ENCODE measurements around the gene METTL8.

Gene METTL8

DNA sequence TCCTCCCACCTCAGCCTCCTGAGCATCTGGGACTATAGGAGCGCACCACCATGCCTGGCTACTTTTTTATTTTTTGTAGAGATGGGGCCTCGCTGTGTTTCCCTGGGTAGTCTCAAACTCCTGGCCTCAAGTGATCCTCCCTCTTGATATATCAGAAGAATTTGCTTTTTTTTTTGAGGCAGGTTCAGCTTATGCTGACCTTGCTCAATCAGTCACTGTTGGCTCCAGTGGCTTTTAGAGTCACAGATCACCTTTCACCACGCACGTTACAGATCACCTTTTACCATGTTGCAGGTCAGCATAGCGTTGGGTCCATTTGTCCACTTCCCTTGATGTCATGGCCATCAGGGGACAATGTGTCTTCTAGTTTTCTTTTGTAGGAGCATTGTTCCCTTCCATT lies 36.3 kb upstream of the METTL8 start:
- DNase-seq (ENCODE audit: low read depth in 1 of 2, low spot score in 1 of 2): no peak
- Histone ChIP-seq H3K27ac (replicated peaks) (no peak overlapping the region), H3K27me3 (ENCODE audit: insufficient read depth, poor library complexity, severe bottlenecking) (no peaks in the 10 kb centered on the region), H3K4me3 (replicated peaks; ENCODE audit: insufficient read depth, low read length) (no peak overlapping the region)
- TF ChIP-seq, protein P1, sequence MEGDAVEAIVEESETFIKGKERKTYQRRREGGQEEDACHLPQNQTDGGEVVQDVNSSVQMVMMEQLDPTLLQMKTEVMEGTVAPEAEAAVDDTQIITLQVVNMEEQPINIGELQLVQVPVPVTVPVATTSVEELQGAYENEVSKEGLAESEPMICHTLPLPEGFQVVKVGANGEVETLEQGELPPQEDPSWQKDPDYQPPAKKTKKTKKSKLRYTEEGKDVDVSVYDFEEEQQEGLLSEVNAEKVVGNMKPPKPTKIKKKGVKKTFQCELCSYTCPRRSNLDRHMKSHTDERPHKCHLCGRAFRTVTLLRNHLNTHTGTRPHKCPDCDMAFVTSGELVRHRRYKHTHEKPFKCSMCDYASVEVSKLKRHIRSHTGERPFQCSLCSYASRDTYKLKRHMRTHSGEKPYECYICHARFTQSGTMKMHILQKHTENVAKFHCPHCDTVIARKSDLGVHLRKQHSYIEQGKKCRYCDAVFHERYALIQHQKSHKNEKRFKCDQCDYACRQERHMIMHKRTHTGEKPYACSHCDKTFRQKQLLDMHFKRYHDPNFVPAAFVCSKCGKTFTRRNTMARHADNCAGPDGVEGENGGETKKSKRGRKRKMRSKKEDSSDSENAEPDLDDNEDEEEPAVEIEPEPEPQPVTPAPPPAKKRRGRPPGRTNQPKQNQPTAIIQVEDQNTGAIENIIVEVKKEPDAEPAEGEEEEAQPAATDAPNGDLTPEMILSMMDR (IDR thresholded peaks at IDR 0.05; ENCODE audit: insufficient read depth, low read length): no peak
- TF ChIP-seq SPI1 (IDR thresholded peaks at IDR 0.05; ENCODE audit: borderline replicate concordance, low read depth): no peak
- TF ChIP-seq, protein P2, sequence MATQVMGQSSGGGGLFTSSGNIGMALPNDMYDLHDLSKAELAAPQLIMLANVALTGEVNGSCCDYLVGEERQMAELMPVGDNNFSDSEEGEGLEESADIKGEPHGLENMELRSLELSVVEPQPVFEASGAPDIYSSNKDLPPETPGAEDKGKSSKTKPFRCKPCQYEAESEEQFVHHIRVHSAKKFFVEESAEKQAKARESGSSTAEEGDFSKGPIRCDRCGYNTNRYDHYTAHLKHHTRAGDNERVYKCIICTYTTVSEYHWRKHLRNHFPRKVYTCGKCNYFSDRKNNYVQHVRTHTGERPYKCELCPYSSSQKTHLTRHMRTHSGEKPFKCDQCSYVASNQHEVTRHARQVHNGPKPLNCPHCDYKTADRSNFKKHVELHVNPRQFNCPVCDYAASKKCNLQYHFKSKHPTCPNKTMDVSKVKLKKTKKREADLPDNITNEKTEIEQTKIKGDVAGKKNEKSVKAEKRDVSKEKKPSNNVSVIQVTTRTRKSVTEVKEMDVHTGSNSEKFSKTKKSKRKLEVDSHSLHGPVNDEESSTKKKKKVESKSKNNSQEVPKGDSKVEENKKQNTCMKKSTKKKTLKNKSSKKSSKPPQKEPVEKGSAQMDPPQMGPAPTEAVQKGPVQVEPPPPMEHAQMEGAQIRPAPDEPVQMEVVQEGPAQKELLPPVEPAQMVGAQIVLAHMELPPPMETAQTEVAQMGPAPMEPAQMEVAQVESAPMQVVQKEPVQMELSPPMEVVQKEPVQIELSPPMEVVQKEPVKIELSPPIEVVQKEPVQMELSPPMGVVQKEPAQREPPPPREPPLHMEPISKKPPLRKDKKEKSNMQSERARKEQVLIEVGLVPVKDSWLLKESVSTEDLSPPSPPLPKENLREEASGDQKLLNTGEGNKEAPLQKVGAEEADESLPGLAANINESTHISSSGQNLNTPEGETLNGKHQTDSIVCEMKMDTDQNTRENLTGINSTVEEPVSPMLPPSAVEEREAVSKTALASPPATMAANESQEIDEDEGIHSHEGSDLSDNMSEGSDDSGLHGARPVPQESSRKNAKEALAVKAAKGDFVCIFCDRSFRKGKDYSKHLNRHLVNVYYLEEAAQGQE (IDR thresholded peaks at IDR 0.05; ENCODE audit: insufficient replicate concordance, low read depth): no peak
- TF ChIP-seq POLR2AphosphoS5 (IDR thresholded peaks at IDR 0.05; ENCODE audit: low read depth): no peak
- TF ChIP-seq GABPA (IDR thresholded peaks at IDR 0.05; ENCODE audit: low read depth): no peak

DNA sequence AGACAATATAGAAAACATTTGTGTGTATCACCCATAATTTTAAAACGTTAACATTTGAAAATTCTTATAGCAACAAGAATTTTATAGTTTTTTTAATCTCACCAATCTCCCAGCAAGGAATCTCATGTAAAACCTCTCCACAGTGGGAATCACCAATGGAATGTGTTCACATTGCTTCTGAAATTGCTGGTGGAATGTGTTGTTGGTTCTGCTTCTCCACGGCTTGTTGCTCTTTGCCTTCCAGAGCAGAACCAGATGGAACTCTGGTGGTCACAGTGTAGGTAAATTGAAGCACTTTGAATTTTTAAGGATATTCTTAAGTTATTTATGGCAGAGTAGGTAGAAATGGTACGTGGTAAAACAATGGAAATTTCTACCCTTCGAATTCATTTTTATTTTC lies 35.4 kb upstream of the METTL8 start:
- no peaks in the 10 kb centered on the region for H3K27me3 ChIP-seq (ENCODE audit: insufficient read depth, poor library complexity, severe bottlenecking)
- TF ChIP-seq POLR2AphosphoS5 (IDR thresholded peaks at IDR 0.05; ENCODE audit: low read depth): no peak
- TF ChIP-seq, protein P2 (IDR thresholded peaks at IDR 0.05; ENCODE audit: insufficient replicate concordance, low read depth): no peak
- TF ChIP-seq GABPA (IDR thresholded peaks at IDR 0.05; ENCODE audit: low read depth): no peak
- TF ChIP-seq, protein P1 (IDR thresholded peaks at IDR 0.05; ENCODE audit: insufficient read depth, low read length): no peak
- TF ChIP-seq SPI1 (IDR thresholded peaks at IDR 0.05; ENCODE audit: borderline replicate concordance, low read depth): no peak
- no peak for DNase-seq (ENCODE audit: low read depth in 1 of 2, low spot score in 1 of 2)
- H3K27ac ChIP-seq (replicated peaks): no peak overlapping the region
- H3K4me3 ChIP-seq (replicated peaks; ENCODE audit: insufficient read depth, low read length): no peak overlapping the region

DNA sequence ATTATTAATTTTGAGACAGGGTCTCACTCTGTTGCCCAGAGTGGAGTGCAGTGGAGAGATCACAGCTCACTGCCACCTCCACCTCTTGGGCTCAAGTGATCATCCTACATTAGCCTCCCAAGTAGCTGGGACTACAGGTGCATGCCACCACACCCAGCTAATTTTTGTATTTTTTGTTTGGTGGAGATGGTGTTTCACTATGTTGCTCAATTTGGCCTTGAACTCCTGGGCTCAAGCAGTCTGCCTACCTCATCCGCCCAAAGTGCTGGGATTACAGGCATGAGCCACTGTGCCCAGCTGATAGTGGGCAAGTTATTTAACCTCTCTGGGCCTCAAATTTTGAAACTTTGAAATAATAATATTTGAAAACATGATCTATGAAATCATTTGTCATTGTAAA lies 26.7 kb upstream of the METTL8 start:
- H3K4me3 ChIP-seq (replicated peaks; ENCODE audit: insufficient read depth, low read length): no peak overlapping the region
- TF ChIP-seq SPI1 (IDR thresholded peaks at IDR 0.05; ENCODE audit: borderline replicate concordance, low read depth) (no peak), GABPA (IDR thresholded peaks at IDR 0.05; ENCODE audit: low read depth) (no peak), POLR2AphosphoS5 (IDR thresholded peaks at IDR 0.05; ENCODE audit: low read depth) (no peak)
- TF ChIP-seq, protein P2 (IDR thresholded peaks at IDR 0.05; ENCODE audit: insufficient replicate concordance, low read depth): no peak
- TF ChIP-seq, protein P1 (IDR thresholded peaks at IDR 0.05; ENCODE audit: insufficient read depth, low read length): no peak
- no peak for DNase-seq (ENCODE audit: low read depth in 1 of 2, low spot score in 1 of 2)

More for the DNA sequence above, 26.7 kb upstream of the METTL8 start:
- no peak overlapping the region for H3K27ac ChIP-seq (replicated peaks)
- H3K27me3 ChIP-seq (ENCODE audit: insufficient read depth, poor library complexity, severe bottlenecking): no peaks in the 10 kb centered on the region

All from HL-60 (cell line).